ENCODE results near the gene KCNK3.

DNA sequence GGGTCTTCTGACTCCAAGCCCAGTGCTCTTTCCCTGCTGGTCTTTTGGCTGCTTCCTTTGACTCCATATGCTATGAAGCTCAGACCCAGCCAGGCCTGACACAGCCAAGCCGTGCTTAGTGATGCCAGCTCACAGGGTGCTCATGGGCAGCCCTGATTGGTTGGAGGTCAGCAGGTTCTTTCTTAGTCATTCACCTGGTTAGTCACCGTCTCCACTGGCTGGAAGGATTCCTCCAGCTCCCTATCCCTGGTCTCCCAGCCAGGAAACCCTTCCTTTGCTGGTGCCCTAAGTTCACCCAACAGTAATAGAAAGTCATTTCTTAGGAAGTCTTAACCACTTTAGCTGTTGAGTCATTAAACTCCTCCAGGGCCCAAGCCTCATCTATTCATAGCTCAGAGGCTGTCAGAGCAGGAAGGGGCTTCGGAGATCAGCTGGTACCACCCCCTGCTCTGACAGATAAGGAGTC is 3.9 kb downstream of the KCNK3 start:
- TF ChIP-seq, protein P1, sequence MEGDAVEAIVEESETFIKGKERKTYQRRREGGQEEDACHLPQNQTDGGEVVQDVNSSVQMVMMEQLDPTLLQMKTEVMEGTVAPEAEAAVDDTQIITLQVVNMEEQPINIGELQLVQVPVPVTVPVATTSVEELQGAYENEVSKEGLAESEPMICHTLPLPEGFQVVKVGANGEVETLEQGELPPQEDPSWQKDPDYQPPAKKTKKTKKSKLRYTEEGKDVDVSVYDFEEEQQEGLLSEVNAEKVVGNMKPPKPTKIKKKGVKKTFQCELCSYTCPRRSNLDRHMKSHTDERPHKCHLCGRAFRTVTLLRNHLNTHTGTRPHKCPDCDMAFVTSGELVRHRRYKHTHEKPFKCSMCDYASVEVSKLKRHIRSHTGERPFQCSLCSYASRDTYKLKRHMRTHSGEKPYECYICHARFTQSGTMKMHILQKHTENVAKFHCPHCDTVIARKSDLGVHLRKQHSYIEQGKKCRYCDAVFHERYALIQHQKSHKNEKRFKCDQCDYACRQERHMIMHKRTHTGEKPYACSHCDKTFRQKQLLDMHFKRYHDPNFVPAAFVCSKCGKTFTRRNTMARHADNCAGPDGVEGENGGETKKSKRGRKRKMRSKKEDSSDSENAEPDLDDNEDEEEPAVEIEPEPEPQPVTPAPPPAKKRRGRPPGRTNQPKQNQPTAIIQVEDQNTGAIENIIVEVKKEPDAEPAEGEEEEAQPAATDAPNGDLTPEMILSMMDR (IDR thresholded peaks at IDR 0.05; ENCODE audit: insufficient read depth, low read length) = no peak
- TF ChIP-seq SPI1 (IDR thresholded peaks at IDR 0.05; ENCODE audit: borderline replicate concordance, low read depth) = no peak

Data from HL-60 (cell line).